OCI-LY7 (cell line): ENCODE data around the gene ZNF808. TPM values are rescaled to one million over a fixed set of nuclear protein-coding genes. Genes with fewer than 3 reads are reported as not detected.
"Not testable (repeated sequence)": the region's sequence is repeated elsewhere in the genome, so short reads cannot be mapped to it uniquely, and the experiment has no call there.

Experiments
- BruUV-seq: library from RNA; stranded (reverse); fragments of 400-500 nt; replicated peaks from 2 replicates; lab custom pipeline; 2021; lab: Mats Ljungman, UMichigan
- CTCF ChIA-PET: fragments of 300-600 bp; sonication (Branson Sonifier 250); formaldehyde crosslinking; loops from one replicate; lab custom pipeline; 2022; ENCODE audit warnings: antibody characterized with exemption; ENCODE audit not compliant: unreplicated experiment; lab: Charles Lee
- POLR2A ChIA-PET: fragments of 300-600 bp; sonication (Branson Sonifier 250); formaldehyde crosslinking; loops from one replicate; lab custom pipeline; 2022; ENCODE audit warnings: antibody characterized with exemption; lab: Charles Lee
- DNase-seq: peaks from one replicate; pipeline ENCODE4 v3.0.0-alpha.2; 2015; ENCODE audit warnings: low spot score
- H2AFZ ChIP-seq: fragments of 200-600 bp; sonication (generic), shearing (Covaris generic); 2 replicates; pipeline ENCODE4 v1.6.1; 2014; ENCODE audit warnings: mild to moderate bottlenecking, antibody characterized with exemption, low read length, moderate library complexity
- H3K27ac ChIP-seq: fragments of 200-600 bp; sonication (generic); 2 replicates; pipeline ENCODE4 v1.5.1; 2014; ENCODE audit warnings: mixed run types, low read depth, mild to moderate bottlenecking, moderate library complexity, low read length, inconsistent platforms; ENCODE audit not compliant: poor library complexity, severe bottlenecking
- H3K36me3 ChIP-seq: fragments of 200-600 bp; sonication (generic); 2 replicates; pipeline ENCODE4 v1.6.1; 2014; ENCODE audit warnings: mild to moderate bottlenecking, antibody characterized with exemption, low read length, moderate library complexity, mixed read lengths; ENCODE audit not compliant: insufficient read depth
- H3K4me1 ChIP-seq: fragments of 200-600 bp; sonication (generic); 2 replicates; pipeline ENCODE4 v1.5.1; 2014; ENCODE audit warnings: mild to moderate bottlenecking, low read length; ENCODE audit not compliant: insufficient read depth, poor library complexity, severe bottlenecking
- H3K4me2 ChIP-seq: fragments of 200-600 bp; sonication (generic); 2 replicates; pipeline ENCODE4 v1.6.1; 2014; ENCODE audit warnings: mild to moderate bottlenecking, low read length
- H3K4me3 ChIP-seq: fragments of 200-600 bp; sonication (generic); 2 replicates; pipeline ENCODE4 v1.5.1; 2014; ENCODE audit warnings: mild to moderate bottlenecking, low read depth, low read length; ENCODE audit not compliant: poor library complexity, severe bottlenecking
- H3K79me2 ChIP-seq: fragments of 200-600 bp; sonication (generic); 2 replicates; pipeline ENCODE4 v1.6.1; 2016; ENCODE audit warnings: low read depth, mild to moderate bottlenecking, low read length, moderate library complexity, mixed read lengths; ENCODE audit not compliant: insufficient read depth
- H3K9me2 ChIP-seq: fragments of 200-600 bp; sonication (generic); 2 replicates; pipeline ENCODE4 v1.6.1; 2016; ENCODE audit warnings: mild to moderate bottlenecking, low read length, mixed read lengths; ENCODE audit not compliant: insufficient read depth
- H3K9me3 ChIP-seq: fragments of 200-600 bp; sonication (generic); 2 replicates; pipeline ENCODE4 v1.6.1; 2014; ENCODE audit warnings: mild to moderate bottlenecking, mixed run types, low read length, mixed read lengths
- H4K20me1 ChIP-seq: fragments of 200-600 bp; sonication (generic); 2 replicates; pipeline ENCODE4 v1.6.1; 2014; ENCODE audit warnings: mild to moderate bottlenecking, antibody characterized with exemption, low read length, moderate library complexity, mixed read lengths; ENCODE audit not compliant: insufficient read depth
- EZH2phosphoT487 ChIP-seq: fragments of 200-600 bp; sonication (generic); IDR thresholded peaks from 2 replicates; pipeline ENCODE4 v1.6.1; 2018; ENCODE audit warnings: low read depth, borderline replicate concordance, mild to moderate bottlenecking, mixed run types, antibody characterized with exemption, low read length, moderate library complexity, mixed read lengths
- intact Hi-C: fragments of 100-400 bp; cut with micrococcal nuclease; formaldehyde crosslinking; loops from one replicate; pipeline ENCODE4 v1.10.0; 2022; ENCODE audit not compliant: unreplicated experiment
- total RNA-seq, 2 experiments: library from RNA; depleted of rRNA in 1 of 2; stranded (reverse); fragments of >200 nt in 1 of 2; shearing (Covaris generic) in 1 of 2; gene quantifications; 2 replicates each; pipeline ENCODE4 v1.2.3, GENCODE V29; 2014 to 2022
- TF ChIP-seq, protein P1 (sequence below): fragments of 200-600 bp; sonication (generic); conservative IDR thresholded peaks from 2 replicates; pipeline ENCODE4 v1.5.1; 2014; ENCODE audit warnings: mild to moderate bottlenecking, antibody characterized with exemption, low read length, moderate library complexity, mixed read lengths

Gene ZNF808
- total RNA-seq, 2 experiments from 2014 or later: 26.9 to 29.2 TPM

DNA sequence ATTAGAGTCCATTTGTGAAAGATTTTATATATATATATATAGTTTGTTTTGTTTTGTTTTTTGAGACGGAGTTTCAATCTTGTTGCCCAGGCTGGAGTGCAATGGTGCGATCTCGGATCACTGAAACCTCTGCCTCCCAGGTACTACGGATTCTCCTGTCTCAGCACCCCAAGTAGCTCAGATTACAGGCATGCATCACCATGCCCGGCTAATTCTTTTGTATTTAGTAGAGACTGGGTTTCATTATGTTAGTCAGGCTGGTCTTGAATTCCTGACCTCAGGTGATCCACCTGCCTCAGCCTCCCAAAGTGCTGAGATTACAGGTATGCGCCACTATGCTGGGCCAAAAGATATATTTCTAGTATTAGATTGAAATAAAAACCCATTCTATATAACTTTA lies 38.7 kb downstream of the ZNF808 start:
- no peak overlapping the region for H3K4me3 ChIP-seq
- POLR2A ChIA-PET: no interaction called here
- H3K4me2 ChIP-seq: no peak overlapping the region
- no peaks in the 10 kb centered on the region for H4K20me1 ChIP-seq
- BruUV-seq: no TSS peak
- CTCF ChIA-PET: no interaction called here
- no peak overlapping the region for H2AFZ ChIP-seq
- H3K27ac ChIP-seq: no peak overlapping the region
- TF ChIP-seq EZH2phosphoT487: no peak
- TF ChIP-seq, protein P1, sequence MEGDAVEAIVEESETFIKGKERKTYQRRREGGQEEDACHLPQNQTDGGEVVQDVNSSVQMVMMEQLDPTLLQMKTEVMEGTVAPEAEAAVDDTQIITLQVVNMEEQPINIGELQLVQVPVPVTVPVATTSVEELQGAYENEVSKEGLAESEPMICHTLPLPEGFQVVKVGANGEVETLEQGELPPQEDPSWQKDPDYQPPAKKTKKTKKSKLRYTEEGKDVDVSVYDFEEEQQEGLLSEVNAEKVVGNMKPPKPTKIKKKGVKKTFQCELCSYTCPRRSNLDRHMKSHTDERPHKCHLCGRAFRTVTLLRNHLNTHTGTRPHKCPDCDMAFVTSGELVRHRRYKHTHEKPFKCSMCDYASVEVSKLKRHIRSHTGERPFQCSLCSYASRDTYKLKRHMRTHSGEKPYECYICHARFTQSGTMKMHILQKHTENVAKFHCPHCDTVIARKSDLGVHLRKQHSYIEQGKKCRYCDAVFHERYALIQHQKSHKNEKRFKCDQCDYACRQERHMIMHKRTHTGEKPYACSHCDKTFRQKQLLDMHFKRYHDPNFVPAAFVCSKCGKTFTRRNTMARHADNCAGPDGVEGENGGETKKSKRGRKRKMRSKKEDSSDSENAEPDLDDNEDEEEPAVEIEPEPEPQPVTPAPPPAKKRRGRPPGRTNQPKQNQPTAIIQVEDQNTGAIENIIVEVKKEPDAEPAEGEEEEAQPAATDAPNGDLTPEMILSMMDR: no peak
- no peaks in the 10 kb centered on the region for H3K9me3 ChIP-seq
- intact Hi-C loops: no loop called here
- peaks cover 5% of the 10 kb centered on the region; the same call in 1 of the 2 replicates for H3K79me2 ChIP-seq
- H3K36me3 ChIP-seq: peaks cover 35% of the 10 kb centered on the region
- no peaks in the 10 kb centered on the region for H3K9me2 ChIP-seq
- H3K4me1 ChIP-seq: peaks cover 7% of the 10 kb centered on the region
- DNase-seq: no peak

DNA sequence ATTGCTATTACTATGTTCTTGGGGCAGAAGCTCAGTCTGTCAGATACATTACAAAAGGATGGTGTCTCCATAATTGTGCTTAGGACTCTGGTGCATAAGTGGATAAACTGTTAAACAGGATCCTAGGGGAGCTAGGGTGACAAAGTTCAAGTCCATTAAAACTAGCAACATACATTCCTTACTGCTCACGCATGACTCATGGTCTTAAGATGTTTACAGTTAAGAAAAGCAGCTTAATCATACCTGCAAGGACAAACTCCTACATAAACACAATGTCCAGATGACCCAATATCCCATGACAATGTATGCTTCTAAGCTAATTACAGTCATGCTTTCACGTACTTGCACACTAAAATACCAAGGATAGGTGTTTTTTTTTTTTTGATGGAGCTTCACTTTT lies 39.1 kb downstream of the ZNF808 start:
- H4K20me1 ChIP-seq: no peaks in the 10 kb centered on the region
- peaks cover 31% of the 10 kb centered on the region for H3K36me3 ChIP-seq
- H3K27ac ChIP-seq: no peak overlapping the region
- ChIA-PET CTCF (no interaction called here), POLR2A (no interaction called here)
- peaks cover 9% of the 10 kb centered on the region; the same call in 1 of the 2 replicates for H3K79me2 ChIP-seq
- DNase-seq: no peak
- H3K4me1 ChIP-seq: peaks cover 11% of the 10 kb centered on the region
- H3K9me2 ChIP-seq: no peaks in the 10 kb centered on the region
- no peak overlapping the region for H3K4me2 ChIP-seq
- no TSS peak for BruUV-seq
- intact Hi-C loops: no loop called here
- H3K4me3 ChIP-seq: no peak overlapping the region
- no peak for TF ChIP-seq EZH2phosphoT487
- TF ChIP-seq, protein P1: no peak
- no peaks in the 10 kb centered on the region for H3K9me3 ChIP-seq
- H2AFZ ChIP-seq: no peak overlapping the region

DNA sequence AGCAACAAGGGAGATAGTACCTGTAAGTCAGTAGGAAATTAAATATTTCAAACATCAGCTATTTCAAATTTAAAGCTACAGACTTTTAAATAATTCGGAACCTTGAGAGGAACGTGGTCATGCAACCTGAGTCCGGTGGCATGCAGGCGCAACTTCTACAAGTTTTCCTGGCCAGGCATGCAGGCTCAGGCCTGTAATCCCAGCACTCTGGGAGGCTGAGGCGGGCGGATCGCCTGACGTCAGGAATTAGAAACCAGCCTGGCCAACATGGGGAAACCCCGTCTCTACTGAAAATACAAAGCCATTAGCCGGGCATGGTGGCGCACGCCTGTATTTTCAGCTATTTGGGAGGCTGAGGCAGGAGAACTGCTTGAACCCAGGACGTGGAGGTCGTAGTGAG lies 40.5 kb downstream of the ZNF808 start:
- Histone ChIP-seq H3K4me3 (no peak overlapping the region), H4K20me1 (no peaks in the 10 kb centered on the region), H3K27ac (no peak overlapping the region), H3K9me2 (no peaks in the 10 kb centered on the region), H2AFZ (no peak overlapping the region), H3K4me2 (no peak overlapping the region), H3K9me3 (no peaks in the 10 kb centered on the region), H3K79me2 (peaks cover 21% of the 10 kb centered on the region; the same call in 1 of the 2 replicates), H3K4me1 (peaks cover 12% of the 10 kb centered on the region), H3K36me3 (peaks cover 29% of the 10 kb centered on the region)
- BruUV-seq: no TSS peak
- intact Hi-C loops: no loop called here
- POLR2A ChIA-PET: no interaction called here
- TF ChIP-seq EZH2phosphoT487: no peak
- TF ChIP-seq, protein P1: no peak
- no peak for DNase-seq
- CTCF ChIA-PET: no interaction called here

DNA sequence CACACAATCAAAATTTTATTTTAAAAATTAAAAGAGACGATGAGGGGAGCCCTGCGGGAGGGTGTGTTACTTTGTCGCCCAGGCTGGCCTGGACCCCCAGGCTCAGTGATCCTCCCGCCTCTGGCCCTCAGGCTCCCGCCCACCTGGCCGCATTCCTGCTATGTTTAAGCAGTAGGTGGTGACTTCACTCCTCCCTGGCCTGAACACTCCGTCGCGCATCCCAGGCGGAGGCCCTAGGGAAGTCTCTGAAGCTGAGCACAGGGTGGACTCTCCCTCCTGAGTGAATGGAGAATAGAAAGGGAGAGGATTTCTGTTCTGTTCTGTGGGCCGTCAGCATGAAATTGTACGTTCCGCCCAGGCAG lies 42.2 kb downstream of the ZNF808 start:
- peaks cover 29% of the 10 kb centered on the region for H3K36me3 ChIP-seq
- H3K27ac ChIP-seq, H3K9me2 ChIP-seq, CTCF ChIA-PET, H4K20me1 ChIP-seq, POLR2A ChIA-PET, DNase-seq, BruUV-seq, H3K9me3 ChIP-seq, intact Hi-C loops: not testable (repeated sequence)
- peak overlapping the region; percentile 88 for H3K4me3 ChIP-seq
- peak overlapping the region; percentile 89 for H3K4me2 ChIP-seq
- H2AFZ ChIP-seq: peak overlapping the region; percentile 90; the same call in 1 of the 2 replicates
- H3K79me2 ChIP-seq: peaks cover 24% of the 10 kb centered on the region; the same call in 1 of the 2 replicates
- H3K4me1 ChIP-seq: peaks cover 12% of the 10 kb centered on the region
